Osteocyte (in vitro differentiated cells): ENCODE results near the gene SERINC5. TPM values are rescaled to one million over a fixed set of nuclear protein-coding genes. Genes with fewer than 3 reads are reported as not detected.

Experiments used
- DNase-seq: peaks from one replicate; pipeline ENCODE4 v3.0.0; 2021; ENCODE audit warnings: mixed read lengths; ENCODE audit not compliant: unreplicated experiment; ENCODE audit errors: extremely low spot score
- H3K27ac Mint-ChIP-seq: one replicate; pipeline ENCODE4 v1.8.0; 2021; ENCODE audit warnings: mild to moderate bottlenecking, mixed read lengths; ENCODE audit not compliant: unreplicated experiment
- H3K27me3 Mint-ChIP-seq: one replicate; pipeline ENCODE4 v1.8.0; 2021; ENCODE audit warnings: mixed read lengths; ENCODE audit not compliant: unreplicated experiment
- H3K36me3 Mint-ChIP-seq: one replicate; pipeline ENCODE4 v1.8.0; 2021; ENCODE audit warnings: mixed read lengths; ENCODE audit not compliant: unreplicated experiment
- H3K4me1 Mint-ChIP-seq: one replicate; pipeline ENCODE4 v1.8.0; 2021; ENCODE audit warnings: mixed read lengths; ENCODE audit not compliant: unreplicated experiment
- H3K4me3 Mint-ChIP-seq: one replicate; pipeline ENCODE4 v1.8.0; 2021; ENCODE audit warnings: mild to moderate bottlenecking, moderate library complexity, mixed read lengths; ENCODE audit not compliant: unreplicated experiment
- H3K9me3 Mint-ChIP-seq: one replicate; pipeline ENCODE4 v1.8.0; 2021; ENCODE audit warnings: mixed read lengths; ENCODE audit not compliant: unreplicated experiment
- CTCF ChIP-seq: fragments of 200-600 bp; sonication (generic); IDR thresholded peaks from 2 replicates; pipeline ENCODE4 v1.5.0; 2021; ENCODE audit warnings: antibody characterized with exemption, mild to moderate bottlenecking, moderate library complexity
- total RNA-seq: library from RNA; stranded (reverse); gene quantifications from 2 replicates; pipeline ENCODE4 v1.2.1, GENCODE V29; 2021

Gene SERINC5
- total RNA-seq, 1 donor from 2014 or later: 43.2 TPM

- no peak for DNase-seq
- Mint-ChIP-seq H3K9me3 (no peaks in the 10 kb centered on the region), H3K4me1 (peaks cover 2% of the 10 kb centered on the region), H3K27me3 (peaks cover 18% of the 10 kb centered on the region), H3K4me3 (no peak overlapping the region), H3K36me3 (no peaks in the 10 kb centered on the region), H3K27ac (no peak overlapping the region)
- peak; percentile 70 for TF ChIP-seq CTCF
These were observed 172.6 kb downstream of the SERINC5 start for GRCh38 chr5:80083101-80083890.

GRCh38 chr5:80082731-80083100 lies 173.1 kb downstream of the SERINC5 start:
- no peak overlapping the region for H3K4me3 Mint-ChIP-seq
- no peaks in the 10 kb centered on the region for H3K36me3 Mint-ChIP-seq
- H3K4me1 Mint-ChIP-seq: peaks cover 2% of the 10 kb centered on the region
- peak; percentile 62 for TF ChIP-seq CTCF
- no peaks in the 10 kb centered on the region for H3K9me3 Mint-ChIP-seq
- no peak overlapping the region for H3K27ac Mint-ChIP-seq
- no peak for DNase-seq
- H3K27me3 Mint-ChIP-seq: peaks cover 17% of the 10 kb centered on the region

GRCh38 chr5:80082281-80082680 lies 173.6 kb downstream of the SERINC5 start:
- TF ChIP-seq CTCF: no peak
- Mint-ChIP-seq H3K4me1 (peaks cover 2% of the 10 kb centered on the region), H3K27me3 (peaks cover 17% of the 10 kb centered on the region), H3K36me3 (no peaks in the 10 kb centered on the region), H3K4me3 (no peak overlapping the region), H3K27ac (no peak overlapping the region), H3K9me3 (no peaks in the 10 kb centered on the region)
- DNase-seq: no peak

GRCh38 chr5:80078921-80079320 lies 176.9 kb downstream of the SERINC5 start:
- Mint-ChIP-seq H3K27ac (no peak overlapping the region), H3K4me3 (no peak overlapping the region), H3K36me3 (no peaks in the 10 kb centered on the region), H3K9me3 (no peaks in the 10 kb centered on the region), H3K4me1 (peaks cover 2% of the 10 kb centered on the region), H3K27me3 (no peaks in the 10 kb centered on the region)
- no peak for TF ChIP-seq CTCF
- no peak for DNase-seq

GRCh38 chr5:80077051-80077714 lies 178.7 kb downstream of the SERINC5 start:
- H3K36me3 Mint-ChIP-seq: no peaks in the 10 kb centered on the region
- H3K27ac Mint-ChIP-seq: no peak overlapping the region
- H3K27me3 Mint-ChIP-seq: no peaks in the 10 kb centered on the region
- no peaks in the 10 kb centered on the region for H3K9me3 Mint-ChIP-seq
- no peak for DNase-seq
- no peak overlapping the region for H3K4me3 Mint-ChIP-seq
- H3K4me1 Mint-ChIP-seq: peaks cover 2% of the 10 kb centered on the region
- no peak for TF ChIP-seq CTCF
